PC-9 (cell line): ENCODE results near the gene PSMD6.

Experiments used
- CTCF ChIP-seq: fragments of 200-600 bp; sonication (generic); conservative IDR thresholded peaks from 2 replicates; pipeline ENCODE4 v1.6.1; 2017; ENCODE audit warnings: mixed run types, antibody characterized with exemption, mild to moderate bottlenecking, moderate library complexity
- EZH2 ChIP-seq: fragments of 200-600 bp; sonication (generic); IDR thresholded peaks from 2 replicates; pipeline ENCODE4 v1.8.0; 2017; ENCODE audit warnings: antibody characterized with exemption, low read depth

- TF ChIP-seq CTCF (no peak), EZH2 (no peak)
Observed at GRCh38 chr3:63976161-63976871, 47.0 kb downstream of the PSMD6 start.
